Bronchial epithelial cell (primary cell): ENCODE measurements around the gene POU2F3. TPM values are rescaled to one million over a fixed set of nuclear protein-coding genes. Genes with fewer than 3 reads are reported as not detected.

ENCODE experiments used
- DNase-seq: peaks from one replicate; pipeline ENCODE4 v3.0.0-alpha.2; 2010; ENCODE audit warnings: low read depth
- FAIRE-seq: peaks from 2 replicates; lab custom pipeline; 2011; peaks lifted over from hg19 to GRCh38; lab: Jason Lieb, UNC
- H3K27me3 ChIP-seq: 2 replicates; pipeline ENCODE4 v1.5.1; 2011; ENCODE audit warnings: low read length; ENCODE audit not compliant: control insufficient read depth, insufficient read depth
- H3K36me3 ChIP-seq: 2 replicates; pipeline ENCODE4 v1.5.1; 2011; ENCODE audit warnings: low read length; ENCODE audit not compliant: control insufficient read depth, insufficient read depth
- H3K4me3 ChIP-seq: 2 replicates; pipeline ENCODE4 v1.5.1; 2011; ENCODE audit warnings: mild to moderate bottlenecking, low read depth, low read length, control low read depth
- CTCF ChIP-seq: IDR thresholded peaks from 2 replicates; pipeline ENCODE4 v1.5.1; 2011; ENCODE audit warnings: mild to moderate bottlenecking, moderate library complexity, low read length, control low read depth, inconsistent platforms; ENCODE audit not compliant: insufficient read depth, severe bottlenecking
- total RNA-seq: library from RNA; depleted of rRNA; stranded (reverse); fragments of >200 nt; gene quantifications from 2 replicates; pipeline ENCODE4 v1.2.1, GENCODE V29; 2014

POU2F3 gene
- total RNA-seq, 1 donor from 2014 or later = not detected

- no peak overlapping the region for H3K4me3 ChIP-seq
- peaks cover 20% of the 10 kb centered on the region for H3K27me3 ChIP-seq
- no peaks in the 10 kb centered on the region for H3K36me3 ChIP-seq
- TF ChIP-seq CTCF = no peak
- peak; percentile 40 for FAIRE-seq
- DNase-seq = no peak
These were observed 20.1 kb downstream of the POU2F3 start for GRCh38 chr11:120259988-120260565.

GRCh38 chr11:120260616-120261015 is 20.7 kb downstream of the POU2F3 start:
- FAIRE-seq (no peak), DNase-seq (no peak)
- TF ChIP-seq CTCF = no peak
- Histone ChIP-seq H3K4me3 (no peak overlapping the region), H3K27me3 (peaks cover 16% of the 10 kb centered on the region), H3K36me3 (no peaks in the 10 kb centered on the region)

GRCh38 chr11:120261321-120261720 is 21.4 kb downstream of the POU2F3 start:
- Histone ChIP-seq H3K36me3 (no peaks in the 10 kb centered on the region), H3K27me3 (peaks cover 12% of the 10 kb centered on the region), H3K4me3 (no peak overlapping the region)
- no peak for TF ChIP-seq CTCF
- no peak for FAIRE-seq
- DNase-seq = no peak

GRCh38 chr11:120261931-120262330 is 22.0 kb downstream of the POU2F3 start:
- no peak for DNase-seq
- no peak for TF ChIP-seq CTCF
- Histone ChIP-seq H3K27me3 (peaks cover 10% of the 10 kb centered on the region), H3K36me3 (no peaks in the 10 kb centered on the region), H3K4me3 (no peak overlapping the region)
- FAIRE-seq = no peak

GRCh38 chr11:120267319-120267718 is 27.4 kb downstream of the POU2F3 start:
- Histone ChIP-seq H3K27me3 (peaks cover 1% of the 10 kb centered on the region), H3K4me3 (no peak overlapping the region), H3K36me3 (no peaks in the 10 kb centered on the region)
- DNase-seq (no peak), FAIRE-seq (no peak)
- TF ChIP-seq CTCF = no peak

GRCh38 chr11:120268686-120269085 is 28.7 kb downstream of the POU2F3 start:
- Histone ChIP-seq H3K27me3 (peaks cover 1% of the 10 kb centered on the region), H3K36me3 (no peaks in the 10 kb centered on the region), H3K4me3 (no peak overlapping the region)
- no peak for TF ChIP-seq CTCF
- no peak for FAIRE-seq
- DNase-seq = no peak
